Choroid plexus epithelial cell (primary cell): ENCODE results near the gene COL4A1.
"Not testable (repeated sequence)": the region's sequence is repeated elsewhere in the genome, so short reads cannot be mapped to it uniquely, and the experiment has no call there.

Experiments
- DNase-seq: peaks from one replicate; pipeline ENCODE4 v3.0.0-alpha.2; 2010; ENCODE audit warnings: low read depth
- H3K4me3 ChIP-seq: 2 replicates; pipeline ENCODE4 v1.5.1; 2011; ENCODE audit warnings: low read depth, mild to moderate bottlenecking, control low read depth, low read length, moderate library complexity
- TF ChIP-seq, protein P1 (sequence below): conservative IDR thresholded peaks from 2 replicates; pipeline ENCODE4 v1.5.1; 2011; ENCODE audit warnings: low read depth, mild to moderate bottlenecking, control low read depth, inconsistent platforms, low read length, moderate library complexity

The COL4A1 gene

GRCh38 chr13:110324026-110324749 lies 17.2 kb upstream of the COL4A1 start:
- DNase-seq = no peak
- H3K4me3 ChIP-seq = no peak overlapping the region
- TF ChIP-seq, protein P1, sequence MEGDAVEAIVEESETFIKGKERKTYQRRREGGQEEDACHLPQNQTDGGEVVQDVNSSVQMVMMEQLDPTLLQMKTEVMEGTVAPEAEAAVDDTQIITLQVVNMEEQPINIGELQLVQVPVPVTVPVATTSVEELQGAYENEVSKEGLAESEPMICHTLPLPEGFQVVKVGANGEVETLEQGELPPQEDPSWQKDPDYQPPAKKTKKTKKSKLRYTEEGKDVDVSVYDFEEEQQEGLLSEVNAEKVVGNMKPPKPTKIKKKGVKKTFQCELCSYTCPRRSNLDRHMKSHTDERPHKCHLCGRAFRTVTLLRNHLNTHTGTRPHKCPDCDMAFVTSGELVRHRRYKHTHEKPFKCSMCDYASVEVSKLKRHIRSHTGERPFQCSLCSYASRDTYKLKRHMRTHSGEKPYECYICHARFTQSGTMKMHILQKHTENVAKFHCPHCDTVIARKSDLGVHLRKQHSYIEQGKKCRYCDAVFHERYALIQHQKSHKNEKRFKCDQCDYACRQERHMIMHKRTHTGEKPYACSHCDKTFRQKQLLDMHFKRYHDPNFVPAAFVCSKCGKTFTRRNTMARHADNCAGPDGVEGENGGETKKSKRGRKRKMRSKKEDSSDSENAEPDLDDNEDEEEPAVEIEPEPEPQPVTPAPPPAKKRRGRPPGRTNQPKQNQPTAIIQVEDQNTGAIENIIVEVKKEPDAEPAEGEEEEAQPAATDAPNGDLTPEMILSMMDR = peak; percentile 8

DNA sequence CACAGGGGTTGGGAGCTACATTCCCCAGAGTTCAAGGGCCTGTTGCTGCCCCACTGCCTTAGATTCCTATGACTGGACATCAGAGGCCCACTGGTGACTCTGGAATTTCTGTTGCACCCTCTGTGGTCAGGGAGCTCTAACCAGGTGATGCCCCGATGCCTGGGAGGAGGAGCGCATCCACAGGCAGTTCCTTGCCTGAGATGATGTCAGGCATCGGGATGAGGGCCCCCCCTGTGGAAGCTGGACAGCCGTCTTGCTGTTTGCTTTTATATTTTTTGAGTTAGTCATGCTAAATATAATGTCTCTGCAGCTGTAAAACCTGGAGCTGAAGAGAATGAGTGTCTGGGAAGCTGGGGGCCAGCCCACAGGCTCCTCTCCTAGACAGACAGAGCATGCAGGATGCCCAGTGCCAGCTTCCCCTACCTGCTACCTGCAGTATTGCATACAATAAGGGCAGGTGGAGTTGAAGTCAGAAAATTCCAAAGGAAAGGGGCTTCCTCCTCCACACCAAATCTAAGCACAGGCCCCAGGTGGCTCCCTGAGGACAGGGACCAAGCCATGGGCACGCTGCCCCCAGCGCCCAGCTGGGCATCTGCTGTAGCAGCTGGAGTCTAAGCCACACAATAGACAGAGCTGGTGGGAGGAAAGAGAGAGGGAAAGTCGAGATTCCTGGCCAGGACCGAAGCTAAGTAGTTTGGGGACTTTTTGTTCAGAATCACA lies 16.4 kb upstream of the COL4A1 start:
- TF ChIP-seq, protein P1 = peak; percentile 35
- H3K4me3 ChIP-seq = no peak overlapping the region
- peak; percentile 95 for DNase-seq

- DNase-seq = no peak
- TF ChIP-seq, protein P1 = no peak
- H3K4me3 ChIP-seq = no peak overlapping the region
These were observed 15.8 kb upstream of the COL4A1 start for GRCh38 chr13:110322828-110323171.

GRCh38 chr13:110322126-110322827 lies 15.3 kb upstream of the COL4A1 start:
- TF ChIP-seq, protein P1 = no peak
- DNase-seq = no peak
- no peak overlapping the region for H3K4me3 ChIP-seq

DNA sequence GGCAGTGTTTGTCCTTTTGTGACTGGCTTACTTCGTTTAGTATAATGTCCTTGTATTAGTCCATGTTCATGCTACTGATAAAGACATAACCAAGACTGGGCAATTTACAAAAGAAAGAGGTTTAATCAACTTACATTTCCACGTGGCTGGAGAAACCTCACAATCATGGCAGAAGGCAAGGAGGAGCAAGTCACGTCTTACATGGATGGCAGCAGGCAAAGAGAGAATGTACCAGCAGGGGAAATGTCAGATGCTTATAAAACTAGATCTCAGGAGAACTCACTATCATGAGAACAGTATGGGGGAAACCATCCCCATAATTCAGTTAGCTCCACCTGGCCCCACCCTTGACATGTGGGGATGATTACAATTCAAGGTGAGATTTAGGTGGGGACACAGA lies 14.6 kb upstream of the COL4A1 start:
- DNase-seq, H3K4me3 ChIP-seq: not testable (repeated sequence)

DNA sequence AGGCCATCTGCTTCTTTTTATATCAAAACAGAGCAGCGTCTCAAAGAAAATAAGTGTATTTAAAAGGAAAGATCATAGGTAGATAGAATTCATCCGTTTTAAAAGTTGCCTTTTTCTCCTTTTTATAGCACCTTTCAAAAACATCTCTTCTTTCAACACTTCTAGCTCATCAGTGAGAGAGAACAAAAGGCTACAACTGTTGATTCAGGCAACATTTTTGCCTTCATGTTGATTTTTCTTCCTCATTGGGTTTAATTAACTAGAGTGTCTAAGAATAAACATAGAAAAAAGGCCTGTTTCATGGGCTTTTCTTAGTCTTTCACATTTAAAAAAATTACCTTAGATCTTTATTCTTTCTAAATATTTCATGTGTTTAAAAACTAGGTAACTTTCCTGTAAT lies 13.7 kb upstream of the COL4A1 start:
- no peak overlapping the region for H3K4me3 ChIP-seq
- DNase-seq = no peak
- TF ChIP-seq, protein P1 = no peak

GRCh38 chr13:110319774-110320509 lies 13.0 kb upstream of the COL4A1 start:
- peak overlapping the region; percentile 26 for H3K4me3 ChIP-seq
- peak; percentile 80 for DNase-seq
- TF ChIP-seq, protein P1 = no peak
